ENCODE data around the gene LTC4S.
"Not testable (repeated sequence)": the region's sequence is repeated elsewhere in the genome, so short reads cannot be mapped to it uniquely, and the experiment has no call there.

GRCh38 chr5:179744106-179744505 is 49.7 kb upstream of the LTC4S start:
- not testable (repeated sequence) for TF ChIP-seq CTCF, POLR2A (IDR thresholded peaks at IDR 0.05)
